HTR-8/SVneo (cell line): ENCODE results near the gene DAGLB.

Source experiments
- DNase-seq: peaks from one replicate; pipeline ENCODE4 v3.0.0; 2011; ENCODE audit warnings: low spot score, mixed read lengths; ENCODE audit not compliant: insufficient read length
- FAIRE-seq: peaks from 2 replicates; lab custom pipeline; 2011; peaks lifted over from hg19 to GRCh38; lab: Jason Lieb, UNC

Gene DAGLB, protein sequence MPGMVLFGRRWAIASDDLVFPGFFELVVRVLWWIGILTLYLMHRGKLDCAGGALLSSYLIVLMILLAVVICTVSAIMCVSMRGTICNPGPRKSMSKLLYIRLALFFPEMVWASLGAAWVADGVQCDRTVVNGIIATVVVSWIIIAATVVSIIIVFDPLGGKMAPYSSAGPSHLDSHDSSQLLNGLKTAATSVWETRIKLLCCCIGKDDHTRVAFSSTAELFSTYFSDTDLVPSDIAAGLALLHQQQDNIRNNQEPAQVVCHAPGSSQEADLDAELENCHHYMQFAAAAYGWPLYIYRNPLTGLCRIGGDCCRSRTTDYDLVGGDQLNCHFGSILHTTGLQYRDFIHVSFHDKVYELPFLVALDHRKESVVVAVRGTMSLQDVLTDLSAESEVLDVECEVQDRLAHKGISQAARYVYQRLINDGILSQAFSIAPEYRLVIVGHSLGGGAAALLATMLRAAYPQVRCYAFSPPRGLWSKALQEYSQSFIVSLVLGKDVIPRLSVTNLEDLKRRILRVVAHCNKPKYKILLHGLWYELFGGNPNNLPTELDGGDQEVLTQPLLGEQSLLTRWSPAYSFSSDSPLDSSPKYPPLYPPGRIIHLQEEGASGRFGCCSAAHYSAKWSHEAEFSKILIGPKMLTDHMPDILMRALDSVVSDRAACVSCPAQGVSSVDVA

DNA sequence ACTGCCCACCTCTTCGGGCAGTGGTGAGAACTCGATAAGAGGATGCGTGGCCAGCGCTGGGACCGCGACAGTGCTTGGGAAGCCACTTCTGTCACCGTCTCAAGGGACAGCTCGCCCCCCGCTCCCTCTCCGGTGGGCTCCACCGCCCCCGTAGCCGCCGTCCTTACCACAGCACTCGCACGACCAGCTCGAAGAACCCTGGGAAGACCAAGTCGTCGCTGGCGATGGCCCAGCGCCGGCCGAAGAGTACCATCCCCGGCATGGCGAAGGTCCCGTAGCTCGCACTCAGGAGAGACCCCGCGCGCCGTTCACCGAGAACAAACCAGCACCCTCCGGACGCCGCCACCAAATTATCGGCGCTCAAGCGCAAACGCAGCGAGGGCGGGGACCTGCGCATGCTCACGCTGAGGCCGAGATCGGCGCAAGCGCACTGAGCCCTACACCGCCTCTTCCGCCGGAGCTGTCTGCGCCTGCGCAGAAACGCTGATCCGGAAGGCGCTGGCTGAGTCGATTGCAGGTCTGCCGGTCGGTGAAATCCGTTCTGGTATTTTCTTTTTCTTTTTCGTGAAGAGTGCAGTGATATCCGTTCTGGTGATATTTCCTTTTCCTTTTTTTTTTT is at the start of gene DAGLB:
TSS of gene DAGLB (minus strand) at position 374 of the 619 bp plus-strand sequence. CDS start at position 262, 112 bp downstream.
- DNase-seq (peak; percentile 100), FAIRE-seq (peak; percentile 94)

DNA sequence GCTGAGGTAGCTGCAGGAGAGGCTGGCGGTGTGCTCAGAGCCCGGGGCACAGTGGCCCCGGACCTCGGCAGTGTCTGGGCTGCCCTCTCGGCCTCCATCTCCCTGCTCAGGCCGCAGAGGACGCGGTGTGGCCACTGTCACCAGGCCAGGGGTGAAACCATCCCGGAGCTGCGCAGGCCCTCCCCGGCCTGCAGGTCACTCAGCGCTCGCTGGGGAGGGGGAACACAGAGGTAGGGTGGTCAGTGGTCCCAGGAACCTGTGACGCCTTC is 49.8 kb upstream of the DAGLB start:
- FAIRE-seq (no peak), DNase-seq (no peak)

DNA sequence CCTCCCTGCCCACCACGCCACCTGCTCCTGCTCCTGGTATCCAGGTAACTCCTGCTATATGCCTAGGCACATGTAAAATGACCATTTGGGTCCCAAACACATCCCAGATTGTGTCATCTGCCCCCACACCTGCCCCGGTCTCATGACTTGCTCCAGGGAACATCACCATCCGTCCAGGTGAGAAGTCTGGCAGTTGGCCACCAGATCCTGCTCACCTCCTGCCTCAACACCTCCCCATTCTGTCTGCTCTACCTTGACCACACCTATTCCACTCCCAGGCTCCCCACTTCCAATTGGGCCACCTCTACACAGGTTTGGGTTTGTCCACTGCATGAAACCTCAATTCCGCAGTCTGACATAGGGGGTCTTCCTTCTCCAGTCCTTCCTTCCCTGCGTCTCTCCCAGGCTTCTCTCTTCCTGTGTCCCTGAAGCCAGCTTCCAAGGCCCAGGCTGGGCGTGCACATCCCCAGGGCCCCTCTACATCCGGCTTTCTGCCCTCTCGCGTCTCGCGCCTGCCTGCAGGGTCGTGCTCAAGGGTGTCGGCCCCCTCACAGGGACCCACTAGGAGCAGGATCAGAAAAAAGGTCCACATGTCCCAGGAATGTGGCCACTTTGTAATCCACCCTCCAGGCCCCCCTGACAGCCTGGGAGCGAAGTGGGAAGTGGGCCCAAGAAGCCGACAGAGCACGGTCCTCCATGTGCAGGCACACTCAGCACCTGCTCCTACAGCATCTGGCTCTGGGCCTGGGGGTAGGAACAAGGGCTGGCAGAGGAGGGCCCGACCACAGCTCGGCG is 49.3 kb upstream of the DAGLB start:
- DNase-seq (no peak), FAIRE-seq (no peak)

DNA sequence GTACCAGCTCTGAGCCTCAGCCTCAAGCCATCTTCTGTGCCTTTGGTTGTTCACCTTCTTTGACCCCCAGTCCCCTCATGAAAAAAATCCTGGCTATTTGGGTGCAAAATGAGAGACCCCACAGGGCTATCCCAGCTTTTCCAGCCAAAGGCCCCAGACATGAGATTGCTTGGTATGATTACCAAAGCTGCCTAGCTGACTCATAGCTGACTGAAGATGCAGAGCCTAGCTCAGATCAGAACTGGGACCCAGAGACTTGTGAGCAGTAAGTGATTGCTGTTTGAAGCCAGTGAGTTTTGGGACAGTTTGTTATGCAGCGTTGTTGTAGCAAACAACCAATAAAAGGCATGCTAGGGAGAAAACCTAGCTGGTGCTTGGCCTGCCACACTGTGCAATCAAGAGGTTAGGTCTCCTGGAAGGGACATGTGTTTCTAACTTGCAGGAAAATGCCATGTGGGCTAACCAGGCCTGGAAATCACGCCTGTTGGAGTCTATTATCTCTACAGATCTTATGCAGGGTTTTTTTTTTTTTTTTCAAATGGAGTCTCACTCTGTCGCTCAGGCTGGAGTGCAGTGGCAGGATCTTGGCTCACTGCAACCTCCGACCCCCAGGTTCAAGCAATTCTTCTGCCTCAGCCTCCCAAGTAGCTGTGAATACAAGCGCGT is 48.0 kb upstream of the DAGLB start:
- FAIRE-seq (no peak), DNase-seq (no peak)

DNA sequence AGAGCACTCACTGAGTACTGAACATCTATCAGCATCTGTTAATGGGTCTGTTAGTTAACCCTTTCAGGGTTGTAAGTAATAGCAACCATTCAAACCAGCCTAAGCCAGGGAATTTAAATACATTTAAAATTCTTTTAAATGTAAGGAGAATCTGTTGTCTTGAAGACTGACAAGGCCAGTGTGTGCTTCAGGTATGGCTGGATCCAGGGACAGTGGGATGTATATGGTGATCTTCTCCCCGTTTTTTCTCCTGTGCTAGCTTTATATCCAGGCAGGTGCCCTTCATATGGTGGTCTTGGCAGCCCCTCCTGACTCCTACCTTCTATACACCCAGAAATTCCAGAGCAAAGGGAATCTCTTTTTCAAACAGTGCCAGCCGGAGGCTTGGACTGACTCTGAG is 46.6 kb upstream of the DAGLB start:
- no peak for DNase-seq
- FAIRE-seq, result no peak

DNA sequence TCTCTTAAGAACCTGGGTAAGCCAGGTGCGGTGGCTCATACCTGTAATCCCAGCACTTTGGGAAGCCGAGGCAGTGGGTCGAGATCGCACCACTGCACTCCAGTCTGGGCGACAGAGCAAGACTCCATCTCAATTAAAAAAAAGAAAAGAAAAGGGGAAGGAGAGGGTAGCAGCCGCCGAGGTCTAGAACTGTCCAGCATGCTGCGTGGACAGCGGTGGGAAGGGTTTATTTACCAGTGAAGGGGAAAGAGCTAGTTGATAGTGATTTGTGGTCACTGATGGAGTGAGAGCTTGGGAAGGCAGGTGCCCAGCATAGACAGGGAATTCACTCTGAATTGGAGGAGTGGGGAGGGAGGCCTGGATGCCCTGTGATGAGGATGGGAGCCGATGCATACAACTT is 43.4 kb upstream of the DAGLB start:
- no peak for DNase-seq
- FAIRE-seq, result no peak

DNA sequence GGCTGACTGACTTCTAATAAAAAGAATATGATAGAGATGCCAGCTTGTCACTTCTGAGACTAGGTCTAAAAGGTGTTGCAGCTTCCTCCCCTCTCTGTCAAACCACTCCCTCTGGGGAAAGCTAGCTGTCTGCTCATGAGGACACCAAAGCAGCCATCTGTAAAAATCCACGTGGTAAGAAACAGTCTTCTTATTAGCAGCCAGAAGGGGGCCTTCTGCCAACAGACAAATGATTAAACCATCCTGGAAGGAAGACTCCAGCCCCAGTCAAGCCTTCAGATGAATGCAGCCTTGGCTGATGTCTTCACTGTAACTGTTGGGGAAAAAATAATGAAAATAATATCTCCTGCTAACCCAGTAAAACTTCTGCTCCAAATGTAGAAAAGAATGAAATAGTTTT is 41.9 kb upstream of the DAGLB start:
- DNase-seq (no peak), FAIRE-seq (no peak)

DNA sequence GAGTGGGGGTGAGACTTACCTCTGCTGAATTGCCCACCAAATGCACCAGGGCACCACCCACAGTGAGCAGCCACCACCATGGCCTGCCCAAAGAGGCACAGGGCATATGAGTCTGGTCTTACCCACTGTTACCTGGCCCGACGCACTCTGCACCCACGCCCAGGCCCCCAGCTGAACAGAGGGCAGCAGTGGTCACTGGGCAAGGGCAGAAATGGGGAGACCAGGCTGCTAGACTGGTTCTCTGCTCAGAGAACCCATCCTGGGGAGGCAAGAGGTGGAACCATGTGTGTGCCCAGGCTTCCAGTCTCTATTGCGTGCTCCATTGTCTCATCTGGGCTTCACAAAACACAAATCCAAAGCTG is 39.4 kb upstream of the DAGLB start:
- no peak for FAIRE-seq
- DNase-seq, result no peak

DNA sequence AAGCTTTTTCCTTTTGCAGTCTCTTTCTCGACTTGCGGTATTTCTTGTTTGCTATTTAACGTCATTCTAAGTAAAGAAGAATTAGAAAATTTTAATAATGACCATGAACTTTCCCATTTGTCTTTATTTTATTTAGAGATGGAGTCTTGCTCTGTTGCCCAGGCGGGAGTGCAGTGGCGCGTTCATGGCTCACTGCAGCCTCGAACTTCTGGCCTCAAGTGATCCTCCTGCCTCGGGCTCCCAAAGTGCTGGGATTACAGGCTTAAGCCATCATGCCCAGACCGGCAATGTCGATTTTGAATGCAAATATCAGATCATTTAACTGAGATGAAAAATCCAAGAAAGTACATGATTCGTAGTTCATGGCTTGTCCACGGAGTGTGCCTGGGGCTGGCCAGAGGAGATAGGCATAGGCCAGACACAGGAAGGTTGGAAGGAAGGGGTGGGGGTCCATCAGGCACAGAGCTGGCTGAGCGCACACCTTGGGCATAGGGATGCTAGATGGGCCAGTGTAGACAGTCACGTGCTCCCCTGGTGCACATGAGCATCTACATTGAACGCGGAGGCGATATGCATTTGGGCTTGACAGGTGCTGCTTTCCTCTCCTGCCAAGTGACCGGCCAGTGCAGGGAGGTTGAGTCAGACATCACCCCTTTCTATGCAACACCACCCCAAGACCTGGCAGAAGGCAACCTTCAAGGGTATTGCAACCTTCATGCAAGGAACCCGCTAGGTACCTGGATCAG is 38.9 kb upstream of the DAGLB start:
- DNase-seq, result no peak
- FAIRE-seq, result no peak

DNA sequence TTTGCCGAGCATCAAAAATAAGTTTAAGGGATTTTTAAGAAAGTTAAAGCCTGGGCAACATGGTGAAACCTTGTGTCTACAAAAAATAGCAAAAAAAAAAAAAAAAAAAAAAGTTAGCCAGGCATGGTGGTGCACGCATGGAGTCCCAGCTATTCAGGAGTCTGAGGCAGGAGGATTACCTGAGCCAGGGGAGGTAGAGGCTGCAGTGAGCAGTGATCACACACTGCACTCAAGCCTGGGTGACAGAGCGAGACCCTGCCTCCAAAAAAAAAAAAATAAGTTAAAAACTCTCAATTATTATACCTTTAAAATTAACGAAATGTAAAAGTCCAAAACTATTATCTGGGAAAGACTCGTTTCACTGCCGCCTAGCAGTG is 35.0 kb upstream of the DAGLB start:
- FAIRE-seq, result no peak
- DNase-seq, result no peak

DNA sequence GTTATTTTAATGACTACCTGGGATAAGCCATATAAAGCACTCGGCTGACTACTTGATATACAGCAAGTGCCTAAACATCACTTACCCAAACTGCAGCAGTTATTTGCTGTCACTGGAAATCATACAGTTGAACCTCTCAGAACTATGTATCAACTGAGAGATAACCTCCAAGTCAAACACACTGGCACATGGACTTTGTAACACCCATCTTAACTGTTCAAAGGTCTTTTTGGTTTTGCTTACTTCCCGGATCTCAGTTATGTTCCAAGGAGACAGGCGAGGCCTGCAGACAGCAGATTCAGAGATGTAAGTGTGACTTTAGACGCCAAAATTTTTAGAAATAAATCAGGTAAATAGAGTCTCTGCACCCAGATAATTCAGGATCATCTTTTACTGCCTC is 34.6 kb upstream of the DAGLB start:
- DNase-seq, result no peak
- no peak for FAIRE-seq

DNA sequence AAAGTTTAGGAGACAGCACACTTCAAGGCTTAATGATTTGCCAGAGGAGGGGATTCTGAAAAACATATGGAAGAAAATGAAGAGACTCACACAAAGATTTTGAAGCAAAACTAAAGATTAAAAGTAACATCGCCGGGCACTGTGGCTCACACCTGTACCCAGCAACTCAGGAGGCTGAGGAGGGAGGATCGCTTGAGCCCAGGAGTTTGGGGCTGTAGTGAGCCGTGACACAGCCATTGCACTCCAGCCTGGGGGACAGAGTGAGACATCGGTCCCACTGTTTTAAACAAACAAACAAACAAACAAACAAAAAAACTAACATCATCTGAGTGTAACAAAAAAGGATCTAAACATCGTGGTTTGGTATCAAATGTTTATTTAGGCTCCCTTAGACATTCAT is 33.7 kb upstream of the DAGLB start:
- FAIRE-seq (no peak), DNase-seq (no peak)

DNA sequence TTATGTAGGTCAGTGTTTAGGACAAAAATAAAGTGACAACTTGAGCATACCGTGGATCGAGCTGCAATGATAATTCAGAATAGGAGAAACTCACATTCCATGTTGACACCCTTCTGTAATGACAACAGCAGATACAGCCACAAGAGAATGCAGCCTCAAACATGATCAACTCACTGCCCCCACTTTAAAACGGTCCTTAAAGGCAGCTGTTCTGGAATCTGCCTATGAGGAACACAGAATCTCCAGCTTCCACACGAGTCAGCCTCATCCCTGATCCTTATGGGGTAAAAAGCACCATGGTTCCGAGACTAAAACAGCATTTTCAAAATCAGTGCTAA is 32.5 kb upstream of the DAGLB start:
- DNase-seq (no peak), FAIRE-seq (peak; percentile 83)

DNA sequence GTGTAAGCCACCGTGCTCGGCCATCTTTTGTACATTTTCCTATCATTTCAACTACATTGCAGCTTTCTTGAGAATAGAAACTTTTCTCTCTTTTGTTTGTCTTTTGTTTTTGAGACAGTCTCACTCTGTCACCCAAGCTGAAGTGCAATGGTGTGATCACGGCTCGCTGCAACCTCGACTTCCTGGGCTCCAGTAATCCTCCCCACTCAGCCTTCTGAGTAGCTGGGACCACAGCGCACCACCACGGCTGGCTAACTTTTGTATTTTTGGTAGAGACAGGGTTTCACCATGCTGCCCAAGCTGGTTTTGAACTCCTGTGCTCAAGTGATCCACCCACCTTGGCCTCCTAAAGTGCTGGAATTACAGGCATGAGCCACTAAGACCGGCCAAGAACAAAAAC is 31.3 kb upstream of the DAGLB start:
- FAIRE-seq (no peak), DNase-seq (no peak)

DNA sequence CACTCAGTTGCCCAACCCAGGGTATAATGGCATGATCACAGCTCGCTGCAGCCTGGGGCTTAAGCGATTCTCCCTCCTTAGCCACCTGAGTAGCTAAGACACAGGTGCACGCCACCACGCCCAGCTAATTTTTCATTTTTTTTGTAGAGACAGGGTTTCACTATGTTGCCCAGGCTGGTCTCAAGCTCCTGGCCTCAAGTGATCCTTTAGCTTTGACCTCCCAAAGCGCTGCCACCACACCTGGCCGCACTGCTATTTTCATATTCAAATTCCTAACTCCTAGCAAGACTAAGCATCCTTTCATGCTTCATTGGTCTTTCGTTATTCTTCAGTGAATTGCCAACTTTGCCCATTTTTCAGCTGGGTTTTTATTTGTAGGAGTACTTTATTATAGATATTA is 30.4 kb upstream of the DAGLB start:
- FAIRE-seq, result no peak

DNA sequence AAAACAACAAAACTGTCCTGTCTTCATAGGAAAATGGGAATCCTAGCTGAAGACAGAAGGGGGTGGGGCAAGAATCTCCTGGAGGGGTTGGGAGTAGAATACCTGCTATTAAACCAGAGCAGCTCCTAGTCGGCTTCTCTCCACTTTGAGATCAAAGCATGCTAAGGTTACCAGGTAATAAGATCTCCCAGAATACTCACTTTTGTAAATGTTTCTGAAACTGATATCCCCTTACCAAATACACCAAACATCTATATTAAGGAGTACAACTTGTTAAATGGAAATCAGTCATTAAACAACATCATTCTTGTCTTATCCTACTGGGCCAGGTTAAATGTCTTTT is 29.5 kb upstream of the DAGLB start:
- no peak for FAIRE-seq
- no peak for DNase-seq

More for the DNA sequence above, 30.4 kb upstream of the DAGLB start:
- DNase-seq, result no peak

DNA sequence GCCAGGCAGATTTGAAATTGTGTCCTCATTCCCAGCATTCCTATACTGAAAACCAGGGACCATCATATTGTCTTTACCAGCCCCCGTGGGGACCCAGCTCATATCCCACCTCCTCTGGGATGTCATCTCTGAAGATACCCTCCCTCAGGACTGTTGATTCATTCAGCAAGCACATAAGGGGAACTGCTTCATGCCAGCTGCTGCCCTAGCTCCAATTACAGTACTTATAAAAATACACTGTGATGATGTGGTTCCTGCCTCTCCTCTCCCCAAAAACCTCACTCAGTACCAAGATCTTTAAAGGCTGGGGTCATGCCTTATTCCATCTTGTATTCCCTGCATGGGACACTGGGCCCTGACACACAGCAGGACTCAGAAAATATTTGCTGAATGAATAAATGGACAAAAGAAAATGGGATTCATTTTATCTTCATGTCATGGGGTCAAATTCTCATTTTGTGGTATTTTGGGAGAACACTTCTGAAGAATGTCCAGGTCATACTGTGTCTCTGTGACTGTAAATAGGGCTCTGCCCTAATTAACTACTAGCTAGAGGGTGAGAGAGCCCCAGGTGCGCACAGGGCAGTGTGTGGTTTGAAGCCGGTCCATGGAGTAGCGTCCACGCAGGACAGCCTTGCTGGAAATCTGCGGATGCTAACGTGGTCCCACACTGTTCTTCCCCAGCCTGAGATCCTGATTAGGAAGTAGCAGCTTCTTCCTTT is 29.0 kb upstream of the DAGLB start:
- FAIRE-seq, result no peak
- no peak for DNase-seq

DNA sequence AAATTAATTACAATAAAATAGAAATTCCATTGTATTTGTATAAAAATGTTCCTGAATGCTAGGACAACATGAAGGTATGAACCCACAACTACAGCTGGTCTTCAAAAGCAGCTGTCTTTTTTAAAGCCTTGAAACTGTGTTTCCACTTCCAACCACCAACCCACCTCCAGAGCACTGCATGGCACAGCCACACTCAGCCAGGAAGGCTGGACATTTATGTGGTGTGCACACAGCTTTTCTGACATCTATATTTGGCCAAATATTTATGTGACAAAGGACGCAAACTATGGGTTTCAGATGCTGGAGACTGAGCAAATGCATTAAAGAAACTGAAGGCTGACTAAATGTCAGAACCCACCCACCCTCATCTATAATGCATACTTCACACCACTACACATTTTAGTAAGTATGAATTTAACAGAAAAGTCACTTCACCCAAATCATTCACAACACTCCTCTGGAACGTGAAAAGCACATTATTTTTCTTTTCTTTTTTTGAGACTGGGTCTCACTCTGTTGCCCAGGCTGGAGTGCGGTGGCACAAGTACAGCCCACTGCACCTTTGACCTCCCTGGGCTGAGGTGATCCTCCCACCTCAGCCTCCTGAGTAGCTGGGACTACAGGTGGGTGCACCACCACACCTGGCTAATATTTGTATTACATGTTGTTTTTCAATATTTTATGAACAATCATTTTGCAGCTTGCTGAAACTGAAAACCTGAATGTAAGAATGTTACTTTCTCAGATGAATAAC is 27.9 kb upstream of the DAGLB start:
- DNase-seq (no peak), FAIRE-seq (peak; percentile 13)

DNA sequence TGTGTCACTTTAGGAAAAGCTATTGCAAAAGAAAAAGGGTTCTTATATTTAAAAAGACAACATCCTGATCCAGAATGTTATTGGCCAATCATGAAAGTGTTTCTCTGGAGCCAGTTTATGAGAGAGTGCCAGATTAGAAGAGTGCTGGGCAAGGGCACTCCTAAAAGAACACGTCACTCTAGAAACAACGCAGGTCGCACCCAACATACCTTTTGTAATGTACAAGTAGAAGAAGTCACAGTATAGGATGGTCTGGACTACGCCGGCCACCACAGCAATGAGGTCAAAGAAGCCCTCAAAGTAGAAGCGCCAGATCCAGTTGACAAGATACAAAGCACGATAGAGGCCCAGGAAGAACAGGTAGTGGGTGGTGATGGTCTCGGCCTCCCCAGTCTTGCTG is 18.1 kb upstream of the DAGLB start:
- DNase-seq, result no peak
- no peak for FAIRE-seq
